ENCODE data around the gene CDPF1. TPM values are rescaled to one million over a fixed set of nuclear protein-coding genes. Genes with fewer than 3 reads are reported as not detected.

The CDPF1 gene
- total and polyA plus RNA-seq, 2 of the 4 experiments (the other 2 are of a cell fraction): 11.5 to 14.5 TPM

GRCh38 chr22:46246178-46246577 lies 3.9 kb downstream of the CDPF1 start:
- no TSS peak for BruUV-seq (replicated peaks)
- peaks cover 11 to 48% of the 10 kb centered on the region in 2 experiments for H3K79me1 ChIP-seq (ENCODE audit: low read depth in 1 of 2, low read length in 2 of 2)
- H3K14ac ChIP-seq (replicated peaks; ENCODE audit: low read depth, low read length): no peak overlapping the region
- no peak overlapping the region for H2AK5ac ChIP-seq (ENCODE audit: low read depth, low read length)
- H3K18ac ChIP-seq (ENCODE audit: low read depth, low read length): no peak overlapping the region
- H3K27me3 ChIP-seq (ENCODE audit: control insufficient read depth, insufficient read depth, low read length): no peaks in the 10 kb centered on the region
- ChIA-PET CTCF (no interaction called here), POLR2A (ENCODE audit: unreplicated experiment) (no interaction called here)
- no peak overlapping the region for H3K4ac ChIP-seq (ENCODE audit: low read depth, low read length)
- 100% methylated on average over 4 of the region's 10 CpGs; no CpG with 5 or more reads in 1 of the 2 experiments for WGBS, 2 experiments (ENCODE audit: extremely low coverage in 2 of 2, insufficient read length in 1 of 2)
- no peak overlapping the region for H2AFZ ChIP-seq (replicated peaks; ENCODE audit: low read length, poor library complexity)
- H3K23ac ChIP-seq (ENCODE audit: low read depth, low read length): no peak overlapping the region; the same call in 1 of the 2 replicates
- no peak overlapping the region for H4K8ac ChIP-seq (ENCODE audit: low read depth in 2 of 2, low read length in 2 of 2)
- H3K27ac ChIP-seq (ENCODE audit: insufficient read depth, low read length): no peak overlapping the region
- no peak overlapping the region for H4K5ac ChIP-seq (ENCODE audit: low read depth, low read length)
- no peak for TF ChIP-seq SMC3 (IDR thresholded peaks at IDR 0.05; ENCODE audit: low read depth, low read length)
- no peak for TF ChIP-seq CHD1 (IDR thresholded peaks at IDR 0.05; ENCODE audit: low read depth, low read length)
- TF ChIP-seq CEBPB (IDR thresholded peaks at IDR 0.05; ENCODE audit: low read depth, low read length): no peak
- TF ChIP-seq BHLHE40 (IDR thresholded peaks at IDR 0.05; ENCODE audit: low read depth, low read length): no peak
- TF ChIP-seq MAZ (IDR thresholded peaks at IDR 0.05; ENCODE audit: borderline replicate concordance, low read depth, low read length): no peak
- DNase-seq: no peak
- no peak overlapping the region for H2BK120ac ChIP-seq (ENCODE audit: low read depth, low read length)
- no peak overlapping the region for H3K56ac ChIP-seq (ENCODE audit: extremely low read depth, insufficient read depth, low read length)
- intact Hi-C loops (cut with micrococcal nuclease) (no loop called here), dilution Hi-C loops (cut with HindIII; ENCODE audit: low sequenced_read_pairs, unreplicated experiment) (no loop called here), in situ Hi-C loops (cut with MboI; ENCODE audit: low sequenced_read_pairs) (no loop called here)
- peak overlapping the region; percentile 37 for H2AK9ac ChIP-seq (replicated peaks; ENCODE audit: low read depth, low read length, poor library complexity)
- no peak overlapping the region for H3K4me3 ChIP-seq (ENCODE audit: insufficient read depth, low read depth, low read length)
- peaks cover 13% of the 10 kb centered on the region for H3K36me3 ChIP-seq (ENCODE audit: control insufficient read depth, insufficient read depth, low read length)
- H2BK20ac ChIP-seq (ENCODE audit: low read depth, low read length): no peak overlapping the region
- H2BK5ac ChIP-seq (ENCODE audit: low read depth, low read length, poor library complexity, severe bottlenecking): no peak overlapping the region
- peaks cover 25% of the 10 kb centered on the region for H3K9me1 ChIP-seq (ENCODE audit: insufficient read depth, low read length)
- H4K91ac ChIP-seq (ENCODE audit: insufficient read depth, low read depth, low read length): no peak overlapping the region
- peaks cover 4% of the 10 kb centered on the region; the same call in 1 of the 2 replicates for H3K4me1 ChIP-seq (ENCODE audit: control insufficient read depth, insufficient read depth, low read length)
- no peaks in the 10 kb centered on the region for H3K9me3 ChIP-seq (ENCODE audit: control insufficient read depth, insufficient read depth, low read length)
- H2BK15ac ChIP-seq (ENCODE audit: low read depth, low read length): no peak overlapping the region
- ATAC-seq (ENCODE audit: low read depth): no peak
- no peaks in the 10 kb centered on the region; the same call in 1 of the 2 replicates for H4K20me1 ChIP-seq (ENCODE audit: insufficient read depth, low read length)
- no peak overlapping the region for H3K4me2 ChIP-seq (ENCODE audit: low read depth, low read length)
- no peak overlapping the region for H3K9ac ChIP-seq (ENCODE audit: low read depth, low read length)
